DMS153 (cell line): Measurements from ENCODE around the gene SLC15A3.
"Not testable (repeated sequence)": the region's sequence is repeated elsewhere in the genome, so short reads cannot be mapped to it uniquely, and the experiment has no call there.

Experiments
- DNase-seq: peaks from one replicate; lab custom pipeline; 2025; lab: John Stamatoyannopoulos, UW

Gene SLC15A3

DNA sequence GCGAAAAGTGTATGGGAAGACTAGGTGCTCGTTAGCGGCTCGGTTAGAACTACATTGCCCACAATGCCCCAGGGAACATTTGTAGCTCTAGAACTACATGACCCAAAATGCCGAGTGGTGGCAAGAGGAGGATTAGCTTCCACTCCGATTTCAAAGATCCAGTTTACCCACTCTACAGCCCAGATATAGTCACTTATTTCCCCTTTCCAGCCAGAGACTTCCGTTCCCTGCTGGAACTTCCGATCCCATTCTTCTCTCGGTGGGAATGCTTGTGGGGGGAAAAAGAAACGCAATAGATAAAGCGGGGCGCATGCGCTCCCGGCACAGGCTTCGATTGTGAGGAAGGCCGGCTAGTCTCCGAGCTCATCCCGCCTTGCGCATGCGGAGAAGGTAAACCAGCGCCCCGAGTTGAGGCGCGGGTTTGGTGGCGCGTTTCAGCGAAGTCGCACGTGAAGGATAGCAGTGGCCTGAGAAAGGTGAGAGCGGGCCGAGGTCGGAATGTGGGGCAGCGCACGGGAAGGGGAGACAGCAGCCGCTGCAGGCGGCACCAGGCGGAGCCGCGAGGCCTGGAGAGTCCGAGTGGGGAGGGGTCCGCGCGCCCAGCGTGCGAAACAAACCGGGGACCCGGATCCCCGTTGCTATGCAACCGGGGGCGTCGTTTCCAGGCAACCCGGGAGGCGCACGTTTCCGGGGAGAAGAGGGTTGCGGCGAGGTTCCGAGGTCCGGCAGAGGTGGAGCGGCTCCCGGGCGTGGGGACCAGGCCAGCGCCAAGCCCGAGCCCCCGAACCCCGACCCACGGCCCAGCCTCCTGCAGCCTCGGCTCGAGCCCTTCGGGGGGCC is 38.0 kb downstream of the SLC15A3 start, which contains the start of gene TMEM109:
Gene TMEM109, plus strand, starts transcription at position 366 of the 840 bp plus-strand sequence. CDS start 5,536 bp downstream, outside the sequence.
- DNase-seq, result peak; percentile 87

DNA sequence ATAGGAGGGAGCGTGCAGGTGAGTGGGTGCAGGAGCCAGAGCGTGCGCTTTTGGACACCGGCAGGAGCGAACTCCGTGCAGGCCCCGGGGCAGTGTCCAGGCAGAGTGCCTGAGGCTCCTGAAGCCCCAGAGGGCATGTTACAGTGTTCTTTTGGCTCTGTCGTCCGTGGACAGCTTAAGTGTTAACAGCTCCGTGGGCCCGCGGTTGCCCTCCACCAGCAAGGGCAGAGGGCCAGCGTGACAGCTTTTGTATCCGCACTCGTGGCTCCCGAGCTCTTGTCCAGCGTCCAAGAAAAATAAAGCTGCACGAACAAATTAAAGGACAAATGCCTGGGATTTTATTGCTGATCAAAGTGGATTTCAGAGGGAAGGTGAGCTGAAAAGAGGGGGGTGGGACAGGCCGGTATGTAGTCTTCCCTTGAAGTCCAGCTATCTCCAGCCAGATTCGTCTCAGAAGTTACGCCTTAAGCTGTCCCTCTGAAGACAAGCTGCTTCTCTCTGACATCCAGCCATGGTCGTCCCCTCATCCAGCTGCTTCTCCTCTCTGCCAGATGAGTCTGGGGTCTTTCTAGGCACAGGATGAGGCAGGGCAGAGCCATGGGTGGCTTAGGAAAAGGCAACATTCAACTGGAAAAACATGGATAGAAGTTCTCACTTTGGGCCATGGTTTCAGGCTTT is 39.0 kb downstream of the SLC15A3 start:
- DNase-seq, result no peak

DNA sequence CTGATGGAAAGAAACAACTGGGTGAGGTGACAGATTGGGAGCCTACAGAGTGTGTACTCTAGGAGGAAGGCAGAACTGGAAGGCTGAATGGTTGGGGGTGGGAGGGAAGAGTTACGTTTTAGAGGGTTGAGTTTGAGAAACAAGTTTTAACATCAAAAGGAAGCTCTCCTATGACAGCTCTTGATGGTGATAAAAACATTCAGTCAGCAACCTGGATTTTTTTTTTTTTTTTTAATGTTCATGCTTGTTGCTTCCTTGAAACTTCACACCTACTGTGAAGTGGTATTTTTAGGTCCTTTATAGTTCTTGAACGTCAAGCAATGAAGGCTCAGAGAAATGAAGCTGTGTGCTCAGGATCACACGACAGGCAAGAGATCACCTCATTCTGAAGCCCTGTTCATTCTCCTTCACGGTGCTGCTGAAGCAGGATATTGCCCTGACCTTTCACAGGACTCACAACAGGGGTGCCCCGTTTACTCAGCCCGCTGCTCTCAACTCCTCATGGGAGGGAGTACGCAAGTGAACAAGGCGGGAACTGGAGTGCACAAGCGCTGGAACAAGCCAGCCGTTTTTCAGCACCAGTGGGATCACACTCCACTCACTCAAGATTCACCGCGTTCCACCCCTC is 39.6 kb downstream of the SLC15A3 start:
- peak; percentile 4 for DNase-seq

- DNase-seq, result no peak
Measured at GRCh38 chr11:60910711-60911380, 41.1 kb downstream of the SLC15A3 start.

DNA sequence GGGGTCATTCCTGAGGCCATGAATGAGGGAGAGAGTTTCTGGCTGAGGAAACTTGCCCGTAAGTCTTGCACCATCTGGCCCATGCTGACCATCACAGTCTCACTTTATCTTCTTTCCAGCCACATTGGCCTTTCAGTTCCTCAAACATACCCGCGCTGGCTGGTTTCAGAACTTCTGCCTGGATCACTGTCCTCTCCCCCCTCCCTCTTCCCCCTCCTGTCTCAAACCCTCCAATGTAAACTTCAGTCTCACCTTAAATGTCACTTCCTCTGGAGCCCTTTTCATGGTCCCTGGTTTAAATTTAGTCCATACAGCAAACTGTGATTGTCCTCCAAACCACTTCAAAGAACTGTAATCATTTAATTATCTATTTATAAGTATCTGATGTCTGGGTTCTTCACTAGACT is 41.7 kb downstream of the SLC15A3 start:
- no peak for DNase-seq

GRCh38 chr11:60909680-60910280 is 42.2 kb downstream of the SLC15A3 start:
- not testable (repeated sequence) for DNase-seq

GRCh38 chr11:60908803-60909202 is 43.2 kb downstream of the SLC15A3 start:
- no peak for DNase-seq

- peak; percentile 95 for DNase-seq
Measured at GRCh38 chr11:60906132-60906972, 45.6 kb downstream of the SLC15A3 start, which contains the start of gene PRPF19. Gene PRPF19, minus strand, starts transcription at chr11:60906585. Its CDS starts 203 bp downstream, at chr11:60906382.

DNA sequence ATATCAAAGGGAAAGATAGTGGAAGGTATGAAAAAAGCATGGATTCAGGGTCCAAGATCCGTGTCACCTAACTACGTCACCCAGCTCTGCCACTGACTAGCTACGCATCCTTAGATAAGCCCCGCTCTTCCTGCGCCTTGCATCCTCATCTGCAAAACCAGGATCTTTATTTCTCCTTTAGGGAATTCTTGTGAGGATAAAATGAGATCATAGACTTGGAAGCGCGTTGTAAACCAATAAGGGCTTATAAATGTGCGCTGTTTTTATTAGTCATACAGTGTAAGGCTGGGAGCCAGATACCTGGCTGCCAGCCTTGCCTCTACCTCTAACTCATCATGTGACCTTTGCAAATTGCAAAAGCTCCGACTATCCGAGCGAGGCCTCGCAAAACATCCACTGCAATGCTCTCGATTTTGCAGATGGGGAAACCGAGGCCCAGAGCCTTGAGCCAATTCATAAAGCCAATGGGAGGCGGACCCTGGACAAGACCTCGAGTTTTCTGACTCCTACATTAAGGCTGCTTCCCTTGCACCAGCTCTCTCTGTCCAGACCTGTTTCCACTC is 46.3 kb downstream of the SLC15A3 start:
- DNase-seq, result no peak

DNA sequence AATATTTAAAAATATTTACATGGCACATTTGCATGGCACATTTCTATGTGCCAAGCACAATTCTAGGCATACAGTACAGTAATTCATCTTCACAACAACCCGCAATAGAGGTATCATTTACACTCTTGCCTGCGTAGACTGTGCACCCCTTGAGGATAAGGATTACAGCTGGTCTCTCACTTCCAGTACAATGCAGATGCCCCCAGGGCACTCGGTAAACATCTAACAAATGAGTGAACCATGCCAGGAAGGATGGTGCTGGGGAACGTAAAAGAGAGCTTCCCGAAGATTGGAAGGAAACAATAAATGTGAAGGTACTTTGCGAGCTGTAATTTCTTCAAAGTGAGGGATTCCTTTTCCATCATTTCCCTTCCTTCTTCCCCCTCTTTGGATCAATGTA is 46.9 kb downstream of the SLC15A3 start:
- DNase-seq, result no peak

GRCh38 chr11:60902625-60903024 is 49.4 kb downstream of the SLC15A3 start:
- no peak for DNase-seq

GRCh38 chr11:60900673-60901404 is 51.1 kb downstream of the SLC15A3 start:
- DNase-seq, result no peak

DNA sequence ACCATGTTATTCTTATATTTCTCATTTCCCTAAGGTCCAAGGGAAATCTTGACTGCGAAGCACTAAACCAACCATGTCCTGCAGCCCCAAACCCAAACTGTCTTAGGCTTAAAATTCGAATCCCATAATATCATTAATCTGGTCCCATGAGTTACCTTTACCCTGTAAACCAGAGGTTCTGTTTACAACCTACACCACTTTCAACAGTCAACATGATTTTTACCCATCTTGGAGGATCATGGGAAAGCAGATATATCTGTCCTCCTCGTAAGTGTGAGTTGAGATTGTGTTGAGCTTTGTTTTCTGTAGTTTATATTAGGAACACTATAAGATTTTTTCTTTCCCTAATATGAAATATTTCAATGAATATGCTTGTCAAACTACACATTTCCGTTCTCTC is 52.0 kb downstream of the SLC15A3 start:
- no peak for DNase-seq

- DNase-seq, result peak; percentile 26
Measured at GRCh38 chr11:60899046-60899936, 52.7 kb downstream of the SLC15A3 start.

DNA sequence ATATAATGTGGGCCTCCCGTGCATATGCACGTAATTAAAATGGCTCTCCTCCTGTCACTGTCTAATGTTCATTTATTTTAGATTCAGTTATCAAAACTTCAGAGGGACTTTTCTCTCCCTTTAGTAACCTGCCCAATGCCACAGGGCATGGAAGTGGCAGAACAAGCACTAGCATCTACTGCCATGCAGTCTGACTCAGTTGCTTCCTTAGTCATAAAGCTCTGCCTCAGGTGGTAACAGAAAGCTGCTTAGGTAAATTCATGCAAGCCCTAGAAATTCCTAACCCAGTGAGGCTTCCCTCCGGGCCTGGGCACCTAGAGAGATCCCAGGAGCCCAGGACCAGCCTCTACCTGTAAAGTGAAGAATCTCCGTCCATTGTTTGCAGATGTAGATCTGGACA is 54.5 kb downstream of the SLC15A3 start:
- no peak for DNase-seq

DNA sequence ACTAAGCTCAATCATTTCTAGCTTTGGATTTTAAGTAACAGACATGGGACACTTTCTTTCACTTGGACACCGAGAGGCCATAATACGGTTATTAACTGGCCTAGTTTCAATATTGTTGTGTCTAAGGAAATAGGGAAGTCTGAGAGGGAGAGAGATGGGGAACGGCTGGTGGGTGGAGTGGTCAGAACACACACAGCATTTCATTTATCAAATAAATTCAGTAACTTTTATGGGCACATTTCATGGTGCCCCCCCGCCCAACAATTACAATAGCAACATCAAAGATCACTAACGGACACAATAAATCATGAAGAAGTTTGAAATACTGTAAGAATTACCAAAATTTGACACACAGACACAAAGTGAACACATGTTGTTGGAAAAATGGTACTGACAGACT is 56.3 kb downstream of the SLC15A3 start:
- no peak for DNase-seq

DNA sequence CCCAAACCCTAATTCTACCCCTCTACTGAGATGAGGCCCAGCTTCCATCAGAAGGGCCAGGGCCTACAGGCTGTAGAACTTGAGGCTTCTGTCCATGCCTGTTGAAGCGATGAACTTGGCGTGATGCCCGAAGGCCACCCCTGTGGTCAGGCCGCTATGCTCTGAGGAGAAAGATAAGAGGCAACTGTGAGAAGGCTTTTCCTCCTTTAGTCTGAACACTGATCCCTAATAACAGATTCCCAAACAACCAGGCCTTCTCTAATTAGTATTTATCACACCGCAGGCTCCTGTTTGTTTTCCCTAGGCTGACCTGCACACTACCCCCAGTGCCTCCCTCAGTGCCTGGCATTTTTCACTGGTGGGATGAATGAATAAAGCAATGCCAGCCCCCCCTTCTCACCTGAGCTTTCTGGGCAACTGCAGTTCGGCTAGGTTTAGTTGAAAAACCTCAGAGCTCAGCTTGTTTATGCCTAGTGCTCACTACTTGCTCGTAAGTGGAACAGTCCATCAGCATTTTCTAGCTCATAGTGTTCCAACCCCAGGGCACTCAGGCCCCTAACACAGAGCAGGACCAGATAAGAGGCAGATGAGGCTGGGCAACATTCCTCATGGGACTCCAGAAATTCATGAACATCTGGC is 60.8 kb downstream of the SLC15A3 start:
- DNase-seq, result no peak

DNA sequence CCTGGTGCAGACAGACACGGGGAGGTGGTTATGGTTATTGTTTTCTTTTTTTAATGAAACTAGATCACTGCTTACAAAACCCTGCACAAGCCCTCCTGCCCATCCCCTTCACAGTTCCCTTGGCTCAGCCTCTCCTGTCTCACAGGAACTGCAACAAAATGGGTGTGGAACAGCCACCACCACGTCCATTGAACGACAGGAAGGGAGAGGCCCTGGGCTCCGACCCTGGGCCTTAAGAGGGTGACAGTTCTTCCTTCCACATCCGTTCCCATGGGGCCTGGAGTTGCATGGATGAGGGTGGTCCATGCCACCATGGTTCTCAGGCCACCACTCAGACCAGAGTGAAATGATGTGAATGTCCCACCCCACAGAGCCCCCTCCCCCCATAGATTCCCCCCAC is 61.3 kb downstream of the SLC15A3 start:
- no peak for DNase-seq
